Stimulated activated CD4-positive, alpha-beta T cell treated with anti-CD3 and anti-CD28 coated beads, Interleukin-4, amount 100 ng/mL, for 24 hours (primary cell): ENCODE data around the gene PHF14.
"Not testable (repeated sequence)": the region's sequence is repeated elsewhere in the genome, so short reads cannot be mapped to it uniquely, and the experiment has no call there.

Experiments
- DNase-seq: peaks from one replicate; pipeline ENCODE4 v3.0.0-alpha.2; 2020

Gene PHF14

GRCh38 chr7:10981317-10981716 is 7.6 kb downstream of the PHF14 start:
- DNase-seq: no peak

- DNase-seq: not testable (repeated sequence)
Measured at GRCh38 chr7:10990748-10991147, 17.1 kb downstream of the PHF14 start.

GRCh38 chr7:10995482-10996166 is 22.0 kb downstream of the PHF14 start:
- DNase-seq: not testable (repeated sequence)

GRCh38 chr7:10998996-10999757 is 25.5 kb downstream of the PHF14 start:
- no peak for DNase-seq

- DNase-seq: no peak
Measured at GRCh38 chr7:11005202-11005601, 31.5 kb downstream of the PHF14 start.

GRCh38 chr7:11006291-11006690 is 32.6 kb downstream of the PHF14 start:
- DNase-seq: no peak

GRCh38 chr7:11009631-11010030 is 36.0 kb downstream of the PHF14 start:
- DNase-seq: no peak

- DNase-seq: no peak
Measured at GRCh38 chr7:11021468-11021867, 47.8 kb downstream of the PHF14 start.

- no peak for DNase-seq
Measured at GRCh38 chr7:11026452-11027359, 53.0 kb downstream of the PHF14 start.

- no peak for DNase-seq
Measured at GRCh38 chr7:11035661-11036060, 62.0 kb downstream of the PHF14 start.

GRCh38 chr7:11039974-11040373 is 66.3 kb downstream of the PHF14 start:
- no peak for DNase-seq

- no peak for DNase-seq
Measured at GRCh38 chr7:11054033-11054432, 80.4 kb downstream of the PHF14 start.

GRCh38 chr7:11060893-11061292 is 87.2 kb downstream of the PHF14 start:
- DNase-seq: no peak

- DNase-seq: no peak
Measured at GRCh38 chr7:11062110-11062509, 88.4 kb downstream of the PHF14 start.

- no peak for DNase-seq
Measured at GRCh38 chr7:11069591-11069990, 95.9 kb downstream of the PHF14 start.

GRCh38 chr7:11077816-11078215 is 104.1 kb downstream of the PHF14 start:
- no peak for DNase-seq

GRCh38 chr7:11078247-11078834 is 104.7 kb downstream of the PHF14 start:
- no peak for DNase-seq

GRCh38 chr7:11079907-11080306 is 106.2 kb downstream of the PHF14 start:
- DNase-seq: no peak

GRCh38 chr7:11082121-11082520 is 108.4 kb downstream of the PHF14 start:
- DNase-seq: no peak

GRCh38 chr7:11082552-11083213 is 109.0 kb downstream of the PHF14 start:
- DNase-seq: no peak

GRCh38 chr7:11083214-11083568 is 109.5 kb downstream of the PHF14 start:
- DNase-seq: no peak

- DNase-seq: no peak
Measured at GRCh38 chr7:11104578-11104977, 130.9 kb downstream of the PHF14 start.

- DNase-seq: no peak
Measured at GRCh38 chr7:11109659-11110058, 136.0 kb downstream of the PHF14 start.
